GM12875 (cell line): Measurements from ENCODE around the gene NAGS.
"Not testable (repeated sequence)": the region's sequence is repeated elsewhere in the genome, so short reads cannot be mapped to it uniquely, and the experiment has no call there.

ENCODE experiments used
- H3K4me3 ChIP-seq: one replicate; pipeline ENCODE4 v1.5.1; 2011; ENCODE audit warnings: low read depth, low read length, control low read depth
- CTCF ChIP-seq: IDR thresholded peaks from 2 replicates; pipeline ENCODE4 v1.5.1; 2011; ENCODE audit warnings: low read depth, mild to moderate bottlenecking, control low read depth, inconsistent platforms, low read length, moderate library complexity, borderline replicate concordance; ENCODE audit not compliant: insufficient read depth

Gene NAGS

GRCh38 chr17:43967251-43967875 lies 37.1 kb upstream of the NAGS start:
- H3K4me3 ChIP-seq, result no peak overlapping the region
- TF ChIP-seq CTCF, result no peak

GRCh38 chr17:43970366-43970765 lies 34.1 kb upstream of the NAGS start:
- H3K4me3 ChIP-seq, result no peak overlapping the region
- no peak for TF ChIP-seq CTCF

GRCh38 chr17:43971436-43971835 lies 33.0 kb upstream of the NAGS start:
- not testable (repeated sequence) for H3K4me3 ChIP-seq

GRCh38 chr17:43972444-43973212 lies 31.8 kb upstream of the NAGS start:
- H3K4me3 ChIP-seq, result not testable (repeated sequence)

- no peak for TF ChIP-seq CTCF
Measured at GRCh38 chr17:43974382-43975266, 29.8 kb upstream of the NAGS start.

GRCh38 chr17:43975898-43976297 lies 28.5 kb upstream of the NAGS start:
- no peak for TF ChIP-seq CTCF
- no peak overlapping the region for H3K4me3 ChIP-seq

More at GRCh38 chr17:43974382-43975266, 29.8 kb upstream of the NAGS start:
- H3K4me3 ChIP-seq, result no peak overlapping the region

GRCh38 chr17:43976963-43977837 lies 27.2 kb upstream of the NAGS start:
- H3K4me3 ChIP-seq, result no peak overlapping the region
- no peak for TF ChIP-seq CTCF
